Prostate gland (tissue), 2 donors: ENCODE data around the gene MCU. TPM values are rescaled to one million over a fixed set of nuclear protein-coding genes. Genes with fewer than 3 reads are reported as not detected.
"Not testable (repeated sequence)": the region's sequence is repeated elsewhere in the genome, so short reads cannot be mapped to it uniquely, and the experiment has no call there.

Experiments used
- DNase-seq: peaks from one replicate; pipeline ENCODE4 v3.0.0-alpha.2; 2019; ENCODE audit warnings: low spot score
- H3K27ac ChIP-seq, 2 donors: fragments of 200-600 bp; sonication (generic); 2 replicates each; pipeline ENCODE4 v1.5.1; 2017 to 2019
- H3K27me3 ChIP-seq: fragments of 200-600 bp; sonication (generic); replicated peaks from 2 replicates; pipeline ENCODE4 v1.5.1; 2019; ENCODE audit not compliant: insufficient read depth
- H3K36me3 ChIP-seq, 2 donors: fragments of 200-600 bp; sonication (generic); 1 replicate in 1 of 2; 2 replicates in 1 of 2; pipeline versions ENCODE4 v1.5.1 to v1.8.1; 2017 to 2019
- H3K4me1 ChIP-seq: fragments of 200-600 bp; sonication (generic); replicated peaks from 2 replicates; pipeline ENCODE4 v1.5.1; 2019
- H3K4me3 ChIP-seq, 2 donors: fragments of 200-600 bp; sonication (generic); 2 replicates each; pipeline ENCODE4 v1.5.1; 2017 to 2019
- H3K9me3 ChIP-seq: fragments of 200-600 bp; sonication (generic); 2 replicates; pipeline ENCODE4 v1.5.1; 2017
- POLR2A ChIP-seq: fragments of 450-650 bp; IDR thresholded peaks from one replicate; pipeline ENCODE4 v1.6.1; 2016; ENCODE audit warnings: antibody characterized with exemption, mild to moderate bottlenecking
- POLR2AphosphoS5 ChIP-seq: sonication (generic); formaldehyde crosslinking; IDR thresholded peaks from one replicate; pipeline ENCODE4 v1.6.1; 2017; ENCODE audit warnings: antibody characterized with exemption
- WGBS: methylation state at CpG from one replicate; pipeline ENCODE4 v1.1.5; 2018; 5-methylcytosine and 5-hydroxymethylcytosine counted together
- intact Hi-C: fragments of 100-400 bp; cut with DNase I; formaldehyde crosslinking; loops from one replicate; pipeline ENCODE4 v1.14.2; 2022
- total RNA-seq, 2 donors: library from RNA; depleted of rRNA; stranded (reverse); fragments of >200 nt; gene quantifications; one replicate each; pipeline ENCODE4 v1.1.0, GENCODE V29; 2016
- TF ChIP-seq, protein P1 (sequence below), 4 experiments: fragments of 200-600 bp in 2 of 4; fragments of 450-650 bp in 2 of 4; sonication (generic) in 2 of 4; IDR thresholded peaks; 1 replicate in 3 of 4; 2 replicates in 1 of 4; pipeline ENCODE4 v1.5.1; 2016 to 2019; ENCODE audit warnings: antibody characterized with exemption in 4 of 4, mild to moderate bottlenecking in 2 of 4, moderate library complexity in 2 of 4

MCU gene
- total RNA-seq, 2 donors from 2014 or later, result 11.0 to 24.2 TPM

DNA sequence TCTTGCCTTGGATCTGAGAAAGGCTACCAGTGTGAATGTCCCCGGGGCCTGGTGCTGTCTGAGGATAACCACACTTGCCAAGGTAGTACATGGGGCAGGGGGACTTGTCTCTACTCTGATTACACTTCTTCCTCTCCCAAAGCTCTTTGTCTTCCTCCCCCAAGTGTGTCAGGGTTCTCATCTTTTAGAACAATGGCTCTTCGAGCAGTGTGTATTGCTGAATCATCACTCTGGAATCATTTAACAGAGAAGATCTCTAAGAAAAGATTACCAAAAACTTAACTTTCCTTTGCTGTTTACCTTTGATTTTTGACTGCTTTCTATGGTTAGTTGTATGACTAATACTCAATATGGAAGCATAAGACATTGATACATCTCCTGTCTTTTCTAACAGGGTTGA lies 219.8 kb downstream of the MCU start:
- Histone ChIP-seq H3K4me1 (no peaks in the 10 kb centered on the region), H3K27ac (no peak overlapping the region), H3K27me3 (no peaks in the 10 kb centered on the region), H3K9me3 (no peaks in the 10 kb centered on the region), H3K4me3 (no peak overlapping the region), H3K36me3 (no peaks in the 10 kb centered on the region)
- 94% methylated on average over 2 of the region's 2 CpGs for WGBS
- DNase-seq, result no peak
- intact Hi-C loops, result no loop called here
- TF ChIP-seq, protein P1, sequence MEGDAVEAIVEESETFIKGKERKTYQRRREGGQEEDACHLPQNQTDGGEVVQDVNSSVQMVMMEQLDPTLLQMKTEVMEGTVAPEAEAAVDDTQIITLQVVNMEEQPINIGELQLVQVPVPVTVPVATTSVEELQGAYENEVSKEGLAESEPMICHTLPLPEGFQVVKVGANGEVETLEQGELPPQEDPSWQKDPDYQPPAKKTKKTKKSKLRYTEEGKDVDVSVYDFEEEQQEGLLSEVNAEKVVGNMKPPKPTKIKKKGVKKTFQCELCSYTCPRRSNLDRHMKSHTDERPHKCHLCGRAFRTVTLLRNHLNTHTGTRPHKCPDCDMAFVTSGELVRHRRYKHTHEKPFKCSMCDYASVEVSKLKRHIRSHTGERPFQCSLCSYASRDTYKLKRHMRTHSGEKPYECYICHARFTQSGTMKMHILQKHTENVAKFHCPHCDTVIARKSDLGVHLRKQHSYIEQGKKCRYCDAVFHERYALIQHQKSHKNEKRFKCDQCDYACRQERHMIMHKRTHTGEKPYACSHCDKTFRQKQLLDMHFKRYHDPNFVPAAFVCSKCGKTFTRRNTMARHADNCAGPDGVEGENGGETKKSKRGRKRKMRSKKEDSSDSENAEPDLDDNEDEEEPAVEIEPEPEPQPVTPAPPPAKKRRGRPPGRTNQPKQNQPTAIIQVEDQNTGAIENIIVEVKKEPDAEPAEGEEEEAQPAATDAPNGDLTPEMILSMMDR (IDR thresholded peaks at IDR 0.05), result no peak
- TF ChIP-seq POLR2A (no peak), POLR2AphosphoS5 (no peak)

DNA sequence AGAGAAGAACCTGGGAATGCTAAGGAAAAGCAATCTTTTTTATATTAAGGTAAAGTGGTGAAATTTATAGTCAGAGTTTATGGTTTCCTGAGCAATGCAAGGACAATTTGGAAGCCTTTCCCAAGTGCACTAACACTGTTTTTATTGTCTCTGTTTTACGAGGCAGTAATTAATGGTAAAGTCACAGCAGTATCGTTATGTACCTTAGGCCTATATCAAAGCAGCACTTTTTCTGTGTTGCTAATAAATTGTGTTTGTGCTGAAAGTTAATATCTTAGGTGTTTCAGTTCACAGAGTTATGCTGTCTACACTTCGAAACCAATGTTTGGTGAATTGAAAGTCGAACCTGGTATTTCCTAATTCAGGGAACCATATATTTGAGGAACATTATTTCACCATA lies 220.8 kb downstream of the MCU start:
- no peaks in the 10 kb centered on the region for H3K9me3 ChIP-seq
- 37% methylated on average over 4 of the region's 4 CpGs for WGBS
- no peaks in the 10 kb centered on the region for H3K36me3 ChIP-seq
- DNase-seq, result no peak
- H3K27ac ChIP-seq, result no peak overlapping the region
- H3K4me1 ChIP-seq, result no peaks in the 10 kb centered on the region
- no peak for TF ChIP-seq POLR2A
- no peak for TF ChIP-seq POLR2AphosphoS5
- TF ChIP-seq, protein P1 (IDR thresholded peaks at IDR 0.05), result no peak
- no peaks in the 10 kb centered on the region for H3K27me3 ChIP-seq
- intact Hi-C loops, result no loop called here
- no peak overlapping the region for H3K4me3 ChIP-seq

DNA sequence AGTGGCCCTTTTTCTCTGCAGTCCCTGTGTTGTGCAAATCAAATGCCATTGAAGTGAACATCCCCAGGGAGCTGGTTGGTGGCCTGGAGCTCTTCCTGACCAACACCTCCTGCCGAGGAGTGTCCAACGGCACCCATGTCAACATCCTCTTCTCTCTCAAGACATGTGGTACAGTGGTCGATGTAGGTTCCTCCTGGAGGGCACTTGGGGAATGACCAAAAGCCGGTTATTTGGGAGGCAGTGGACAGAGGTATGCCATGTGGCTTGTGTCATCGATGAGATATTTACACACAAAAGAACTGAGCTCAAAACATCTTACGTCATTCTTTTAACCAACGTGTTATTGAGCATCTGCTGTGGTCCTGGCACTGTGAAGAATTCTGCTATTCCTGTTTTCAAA lies 221.3 kb downstream of the MCU start:
- no peak overlapping the region for H3K4me3 ChIP-seq
- 78% methylated on average over 7 of the region's 7 CpGs for WGBS

DNA sequence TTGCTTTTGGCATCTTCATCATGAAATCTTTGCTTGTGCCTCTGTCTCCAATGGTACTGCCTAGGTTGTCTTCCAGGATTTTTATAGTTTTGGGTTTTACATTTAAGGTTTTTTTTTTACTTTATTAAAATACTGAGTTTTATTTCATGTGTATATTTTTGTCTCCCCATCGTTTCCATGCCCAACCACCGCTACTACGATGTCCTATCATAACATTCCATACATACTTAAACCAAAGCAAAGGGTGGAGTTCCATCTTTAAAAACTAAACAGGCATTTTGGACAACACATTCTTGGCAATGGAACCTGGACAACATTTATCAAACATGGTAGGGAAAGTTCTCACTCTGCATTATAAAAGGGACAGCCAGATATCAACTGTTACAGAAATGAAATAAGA lies 225.3 kb downstream of the MCU start:
- H3K27ac ChIP-seq, H3K4me1 ChIP-seq, H3K36me3 ChIP-seq, H3K9me3 ChIP-seq, intact Hi-C loops, DNase-seq, H3K27me3 ChIP-seq, H3K4me3 ChIP-seq: not testable (repeated sequence)
- WGBS, result 43% methylated on average over 3 of the region's 3 CpGs

More for the DNA sequence above, 221.3 kb downstream of the MCU start:
- H3K9me3 ChIP-seq, result no peaks in the 10 kb centered on the region
- no peaks in the 10 kb centered on the region for H3K4me1 ChIP-seq
- no peaks in the 10 kb centered on the region for H3K27me3 ChIP-seq
- H3K36me3 ChIP-seq, result no peaks in the 10 kb centered on the region
- no peak for DNase-seq
- intact Hi-C loops, result no loop called here
- no peak overlapping the region for H3K27ac ChIP-seq
- TF ChIP-seq POLR2A (no peak), POLR2AphosphoS5 (no peak)

DNA sequence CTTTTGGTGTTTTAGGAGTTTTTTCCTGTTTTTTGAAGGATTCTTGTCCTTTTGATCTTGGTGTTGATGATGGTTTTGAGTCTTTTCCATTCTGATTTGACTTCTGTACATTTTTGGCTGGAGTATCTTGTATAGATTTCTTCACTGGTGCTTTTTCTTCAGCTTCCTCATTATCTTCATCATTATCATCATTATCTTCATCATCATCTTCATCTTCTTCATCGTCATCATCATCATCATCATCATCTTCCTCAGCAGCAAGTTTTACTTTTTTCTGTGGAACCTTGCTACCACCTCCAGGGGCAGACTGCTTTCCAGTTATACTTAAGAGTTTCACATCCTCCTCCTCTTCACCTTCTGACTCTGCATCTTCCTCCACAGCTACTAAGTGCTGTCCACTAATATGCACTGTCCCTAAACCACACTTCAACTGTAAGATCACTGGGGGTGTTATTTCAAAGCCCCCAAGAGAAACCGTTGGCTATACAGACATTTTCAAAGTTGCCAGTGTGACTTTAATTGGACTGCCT lies 225.9 kb downstream of the MCU start:
- H3K4me3 ChIP-seq, H3K36me3 ChIP-seq, H3K27me3 ChIP-seq, H3K4me1 ChIP-seq, intact Hi-C loops, H3K9me3 ChIP-seq, DNase-seq, H3K27ac ChIP-seq: not testable (repeated sequence)
- 83% methylated on average over 2 of the region's 2 CpGs for WGBS

DNA sequence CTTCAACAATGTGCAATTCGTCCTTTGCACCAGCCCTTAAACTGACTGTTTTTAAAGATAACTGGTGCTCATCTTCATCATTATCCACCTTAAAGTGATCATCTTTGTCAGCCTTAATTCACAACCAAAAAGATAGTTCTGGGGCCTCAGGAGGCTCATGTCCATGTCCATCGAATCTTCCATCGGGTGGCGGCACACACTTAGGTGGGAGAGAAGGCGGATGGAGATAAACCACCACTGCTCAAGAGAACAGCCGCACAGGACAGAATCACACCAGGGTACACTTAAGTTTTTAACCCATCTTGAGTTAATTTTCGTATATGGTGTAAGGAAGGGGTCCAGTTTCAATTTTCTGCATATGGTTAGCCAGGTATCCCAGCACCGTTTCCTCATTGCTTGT lies 226.4 kb downstream of the MCU start:
- WGBS, result 91% methylated on average over 8 of the region's 8 CpGs
- no peaks in the 10 kb centered on the region for H3K9me3 ChIP-seq
- no peak for DNase-seq
- H3K4me3 ChIP-seq, result no peak overlapping the region
- TF ChIP-seq POLR2A, result no peak
- no peak for TF ChIP-seq POLR2AphosphoS5
- TF ChIP-seq, protein P1 (IDR thresholded peaks at IDR 0.05), result no peak
- intact Hi-C loops, result no loop called here
- H3K36me3 ChIP-seq, result no peaks in the 10 kb centered on the region
- H3K4me1 ChIP-seq, result no peaks in the 10 kb centered on the region
- H3K27me3 ChIP-seq, result no peaks in the 10 kb centered on the region
- no peak overlapping the region for H3K27ac ChIP-seq

DNA sequence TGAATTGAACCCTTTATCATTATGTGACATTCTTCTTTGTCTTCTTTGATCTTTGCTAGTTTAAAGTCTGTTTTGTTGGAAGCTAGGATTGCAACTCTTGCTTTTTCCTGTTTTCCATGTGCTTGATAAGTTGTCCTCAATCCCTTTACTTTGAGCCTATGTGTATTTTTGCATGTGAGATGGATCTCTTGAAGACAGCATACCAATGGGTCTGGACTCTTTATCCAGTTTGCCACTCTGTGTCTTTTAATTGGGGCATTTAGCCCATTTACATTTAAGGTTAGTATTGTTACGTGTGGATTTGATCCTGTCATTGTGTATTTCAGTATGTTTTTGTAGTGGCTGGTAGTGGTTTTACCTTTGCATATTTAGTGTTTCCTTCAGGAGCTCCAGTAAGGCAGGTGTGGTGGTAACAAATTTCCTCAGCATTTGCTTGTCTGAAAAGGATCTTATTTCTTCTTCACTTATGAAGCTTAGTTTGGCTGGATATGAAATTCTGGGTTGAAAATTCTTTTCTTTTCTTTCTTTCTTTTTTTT lies 229.3 kb downstream of the MCU start:
- H3K36me3 ChIP-seq, intact Hi-C loops: not testable (repeated sequence)
- WGBS, result 97% methylated on average over 1 of the region's 1 CpG

More for the DNA sequence above, 229.3 kb downstream of the MCU start:
- not testable (repeated sequence) for H3K27me3 ChIP-seq, H3K27ac ChIP-seq, H3K9me3 ChIP-seq, H3K4me3 ChIP-seq, H3K4me1 ChIP-seq, DNase-seq
